Neural cell (in vitro differentiated cells): ENCODE measurements around the gene FBXO47. TPM values are rescaled to one million over a fixed set of nuclear protein-coding genes. Genes with fewer than 3 reads are reported as not detected.

Experiments used
- H2AFZ ChIP-seq: fragments of 200-600, 300-800 bp; sonication (generic), shearing (Covaris generic); 2 replicates; pipeline ENCODE4 v1.6.0; 2014; ENCODE audit warnings: low read depth, mild to moderate bottlenecking, antibody characterized with exemption, low read length, moderate library complexity
- H3F3A ChIP-seq: fragments of 200-600 bp; shearing (Covaris generic); 2 replicates; pipeline ENCODE4 v1.6.1; 2016; ENCODE audit warnings: mild to moderate bottlenecking, moderate library complexity, mixed read lengths, antibody characterized with exemption, low read length; ENCODE audit not compliant: insufficient read depth, poor library complexity, severe bottlenecking
- H3K27ac ChIP-seq: fragments of 200-600, 300-800 bp; sonication (generic), shearing (Covaris generic); 2 replicates; pipeline ENCODE4 v1.5.1; 2014; ENCODE audit warnings: mild to moderate bottlenecking, low read length, moderate library complexity
- H3K27me3 ChIP-seq: fragments of 300-800, 200-600 bp; sonication (generic), shearing (Covaris generic); 2 replicates; pipeline ENCODE4 v1.6.0; 2014; ENCODE audit warnings: mild to moderate bottlenecking, low read depth, low read length, moderate library complexity; ENCODE audit not compliant: insufficient read depth
- H3K36me3 ChIP-seq: fragments of 300-800, 200-600 bp; sonication (generic), shearing (Covaris generic); 2 replicates; pipeline ENCODE4 v1.5.1; 2014; ENCODE audit warnings: mild to moderate bottlenecking, antibody characterized with exemption, low read length, moderate library complexity; ENCODE audit not compliant: insufficient read depth
- H3K4me2 ChIP-seq: fragments of 300-800, 200-600 bp; sonication (generic), shearing (Covaris generic); 2 replicates; pipeline ENCODE4 v1.6.0; 2014; ENCODE audit warnings: mild to moderate bottlenecking, low read length
- H3K4me3 ChIP-seq: fragments of 300-800, 200-600 bp; sonication (generic), shearing (Covaris generic); 2 replicates; pipeline ENCODE4 v1.5.1; 2014; ENCODE audit warnings: mild to moderate bottlenecking, low read length, moderate library complexity
- H3K79me2 ChIP-seq: fragments of 200-600 bp; shearing (Covaris generic); replicated peaks from 2 replicates; pipeline ENCODE4 v1.6.0; 2014; ENCODE audit warnings: mild to moderate bottlenecking, low read length, moderate library complexity; ENCODE audit not compliant: insufficient read depth
- H3K9ac ChIP-seq: fragments of 300-800, 200-600 bp; sonication (generic), shearing (Covaris generic); 2 replicates; pipeline ENCODE4 v1.6.1; 2016; ENCODE audit warnings: mild to moderate bottlenecking, low read length, mixed read lengths
- H3K9me2 ChIP-seq: fragments of 200-600 bp; shearing (Covaris generic); 2 replicates; pipeline ENCODE4 v1.6.1; 2016; ENCODE audit warnings: mild to moderate bottlenecking, low read length, mixed read lengths; ENCODE audit not compliant: insufficient read depth
- H3K9me3 ChIP-seq: fragments of 200-600, 300-800 bp; sonication (generic), shearing (Covaris generic); 2 replicates; pipeline ENCODE4 v1.6.1; 2016; ENCODE audit warnings: mild to moderate bottlenecking, mixed run types, low read length, moderate library complexity, mixed read lengths
- H4K20me1 ChIP-seq: fragments of 200-600 bp; shearing (Covaris generic); 2 replicates; pipeline ENCODE4 v1.6.1; 2016; ENCODE audit warnings: mild to moderate bottlenecking, mixed run types; ENCODE audit not compliant: insufficient read depth
- CTCF ChIP-seq: fragments of 450-650 bp; IDR thresholded peaks from 2 replicates; pipeline ENCODE4 v1.5.1; 2014; ENCODE audit warnings: antibody characterized with exemption, mild to moderate bottlenecking, moderate library complexity; ENCODE audit not compliant: poor library complexity, severe bottlenecking
- EP300 ChIP-seq: fragments of 450-650 bp; conservative IDR thresholded peaks from 2 replicates; pipeline ENCODE4 v1.6.1; 2014; ENCODE audit warnings: antibody characterized with exemption, mild to moderate bottlenecking, moderate library complexity; ENCODE audit not compliant: poor library complexity, severe bottlenecking
- EZH2 ChIP-seq: fragments of 200-600, 300-800 bp; shearing (Covaris generic), sonication (generic); IDR thresholded peaks from 2 replicates; pipeline ENCODE4 v1.6.1; 2014; ENCODE audit warnings: antibody characterized with exemption, low read length, borderline replicate concordance, mild to moderate bottlenecking; ENCODE audit not compliant: insufficient read depth, poor library complexity, severe bottlenecking
- MXI1 ChIP-seq: fragments of 450-650 bp; conservative IDR thresholded peaks from 2 replicates; pipeline ENCODE4 v1.6.1; 2014; ENCODE audit warnings: antibody characterized with exemption, mild to moderate bottlenecking; ENCODE audit not compliant: poor library complexity, severe bottlenecking
- POLR2AphosphoS5 ChIP-seq: IDR thresholded peaks from 2 replicates; pipeline ENCODE4 v1.6.1; 2012
- RAD21 ChIP-seq: fragments of 450-650 bp; conservative IDR thresholded peaks from 2 replicates; pipeline ENCODE4 v1.6.1; 2014; ENCODE audit warnings: antibody characterized with exemption, mild to moderate bottlenecking, moderate library complexity
- REST ChIP-seq: IDR thresholded peaks from 2 replicates; pipeline ENCODE4 v1.6.1; 2012; ENCODE audit warnings: borderline replicate concordance
- SMC3 ChIP-seq: fragments of 450-650 bp; conservative IDR thresholded peaks from 2 replicates; pipeline ENCODE4 v1.6.1; 2014; ENCODE audit warnings: antibody characterized with exemption, mild to moderate bottlenecking, moderate library complexity; ENCODE audit not compliant: poor library complexity
- TAF1 ChIP-seq: IDR thresholded peaks from 2 replicates; pipeline ENCODE4 v1.6.1; 2012; ENCODE audit warnings: low read depth
- polyA plus RNA-seq: library from polyadenylated mRNA; depleted of rRNA; stranded (reverse); fragments of >200 nt; gene quantifications from 2 replicates; pipeline ENCODE4 v1.2.3, GENCODE V29; 2014

The FBXO47 gene
- polyA plus RNA-seq, 1 donor from 2014 or later: not detected

- Histone ChIP-seq H4K20me1 (no peaks in the 10 kb centered on the region), H3K27ac (no peak overlapping the region), H3K27me3 (no peaks in the 10 kb centered on the region), H3K9me3 (no peaks in the 10 kb centered on the region), H3K9me2 (no peaks in the 10 kb centered on the region), H3K4me2 (no peak overlapping the region), H2AFZ (no peak overlapping the region), H3K9ac (no peak overlapping the region), H3F3A (peaks cover 7% of the 10 kb centered on the region), H3K4me3 (no peak overlapping the region), H3K36me3 (no peaks in the 10 kb centered on the region), H3K79me2 (peaks cover 40% of the 10 kb centered on the region)
- TF ChIP-seq EZH2 (no peak), MXI1 (no peak), REST (no peak), POLR2AphosphoS5 (no peak), EP300 (no peak), CTCF (no peak), SMC3 (no peak), TAF1 (no peak), RAD21 (no peak)
Measured at GRCh38 chr17:38889745-38890409, 77.3 kb downstream of the FBXO47 start.

- H3K79me2 ChIP-seq: peaks cover 47% of the 10 kb centered on the region
Measured at GRCh38 chr17:38888842-38889241, 78.4 kb downstream of the FBXO47 start.

More at GRCh38 chr17:38888842-38889241, 78.4 kb downstream of the FBXO47 start:
- Histone ChIP-seq H3K4me3 (no peak overlapping the region), H3K27me3 (no peaks in the 10 kb centered on the region), H3K36me3 (no peaks in the 10 kb centered on the region), H2AFZ (no peak overlapping the region), H4K20me1 (no peaks in the 10 kb centered on the region), H3K9me3 (no peaks in the 10 kb centered on the region), H3K9ac (no peak overlapping the region), H3F3A (peaks cover 7% of the 10 kb centered on the region), H3K4me2 (no peak overlapping the region), H3K27ac (no peak overlapping the region), H3K9me2 (no peaks in the 10 kb centered on the region)
- TF ChIP-seq CTCF (no peak), EZH2 (no peak), SMC3 (no peak), EP300 (no peak), REST (no peak), POLR2AphosphoS5 (no peak), MXI1 (no peak), RAD21 (no peak), TAF1 (no peak)
